ENCODE measurements around the gene PAXIP1. TPM values are rescaled to one million over a fixed set of nuclear protein-coding genes. Genes with fewer than 3 reads are reported as not detected.
A peak's percentile ranks its signal among the peaks of the same experiment; 100 is the strongest.

Gene PAXIP1
- total RNA-seq, 2 donors from 2014 or later, result 17.2 to 22.5 TPM

DNA sequence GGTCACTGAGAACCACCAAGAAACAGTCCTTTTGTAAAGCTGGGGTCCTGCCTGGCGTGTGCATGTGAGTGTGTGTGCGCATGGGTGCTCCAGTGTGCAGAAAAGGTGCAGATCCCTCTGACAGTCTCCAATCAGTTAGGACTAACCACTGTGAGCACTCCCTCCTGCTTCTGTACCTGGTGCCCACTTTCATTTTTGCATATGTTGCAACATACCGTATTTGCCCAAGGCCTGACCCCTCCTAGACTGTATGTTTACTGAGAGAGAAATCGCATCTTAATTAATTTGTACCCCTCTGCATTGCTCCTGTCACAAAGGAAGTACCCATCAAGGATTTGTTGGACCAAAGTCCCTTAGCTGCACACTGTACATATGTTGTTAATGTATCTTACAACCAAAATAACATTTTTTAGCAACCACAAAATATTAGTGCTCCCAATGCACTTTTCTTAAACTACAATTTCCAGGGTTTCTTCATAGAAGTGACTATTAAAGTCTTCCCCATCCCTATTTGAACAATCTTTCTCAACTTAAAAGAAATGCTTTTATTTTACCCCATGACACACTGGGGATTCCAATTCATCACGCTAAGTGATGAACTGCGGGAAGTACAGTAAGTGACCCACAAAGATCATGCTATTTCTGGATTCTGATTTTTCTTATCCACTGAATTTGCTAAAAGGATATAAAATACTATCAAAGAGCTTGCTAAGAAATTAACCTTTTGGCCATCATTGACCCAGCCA is 16.6 kb downstream of the PAXIP1 start:
- no peak overlapping the region for H3K27ac Mint-ChIP-seq
- no peaks in the 10 kb centered on the region for H3K4me1 Mint-ChIP-seq (ENCODE audit: low read depth)
- no peaks in the 10 kb centered on the region for H3K9me3 Mint-ChIP-seq
- ATAC-seq (replicated peaks in 1 of 2), result no peak
- no peak overlapping the region for H3K4me3 Mint-ChIP-seq
- peaks cover 0 to 22% of the 10 kb centered on the region in 2 donors for H3K36me3 Mint-ChIP-seq (ENCODE audit: insufficient read depth in 2 of 2)
- no peaks in the 10 kb centered on the region for H3K27me3 Mint-ChIP-seq (ENCODE audit: low read depth)
- no peak for DNase-seq

DNA sequence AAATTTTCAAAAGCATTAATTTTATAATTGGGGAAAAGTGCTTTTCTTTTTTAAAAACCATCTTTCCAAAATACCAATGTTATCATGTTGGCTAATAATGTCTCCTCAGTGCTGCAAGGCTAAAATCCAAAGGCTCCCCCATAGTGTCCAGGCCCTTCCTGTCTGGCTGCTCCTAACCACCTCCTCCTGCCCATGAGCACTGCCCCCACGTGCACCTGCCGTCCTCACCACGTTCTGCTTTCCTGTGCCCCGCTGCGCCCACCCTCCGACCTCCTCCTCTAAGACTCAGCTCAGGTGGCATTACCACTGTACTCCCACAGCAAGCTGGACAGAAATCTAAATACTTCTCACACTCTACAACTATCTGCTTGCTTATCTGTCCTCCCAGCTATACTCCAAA is 17.7 kb downstream of the PAXIP1 start:
- Mint-ChIP-seq H3K4me3 (no peak overlapping the region), H3K9me3 (no peaks in the 10 kb centered on the region), H3K4me1 (ENCODE audit: low read depth) (no peaks in the 10 kb centered on the region), H3K27ac (no peak overlapping the region), H3K27me3 (ENCODE audit: low read depth) (no peaks in the 10 kb centered on the region), H3K36me3 (ENCODE audit: insufficient read depth in 2 of 2) (peaks cover 0 to 24% of the 10 kb centered on the region in 2 donors)
- ATAC-seq (replicated peaks in 1 of 2), result no peak
- no peak for DNase-seq

DNA sequence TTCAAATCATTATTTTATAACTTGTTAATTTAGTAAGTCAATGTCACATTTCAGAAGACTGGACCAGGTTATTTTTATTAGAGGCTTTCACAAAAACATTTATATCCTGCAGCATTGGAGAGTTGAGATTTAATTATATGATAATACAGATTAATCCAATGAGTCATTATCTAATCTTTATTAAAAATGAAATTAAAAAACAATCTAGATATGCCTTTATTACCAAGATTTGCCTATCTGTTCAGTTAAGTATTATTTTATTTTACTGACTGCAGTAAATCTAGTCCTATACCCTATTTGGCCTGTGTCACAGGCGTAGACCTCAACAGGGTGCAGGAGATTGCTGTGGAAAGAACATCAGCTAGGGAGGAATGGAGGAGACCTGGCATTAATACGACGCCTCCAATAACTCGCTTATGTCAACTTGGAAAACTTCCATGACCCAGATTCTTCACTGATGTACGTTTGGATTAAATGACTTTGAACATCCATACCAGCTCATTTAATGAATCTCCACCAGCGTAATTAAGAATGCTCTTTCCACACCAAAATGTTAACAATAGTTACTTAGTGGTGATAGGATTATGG is 18.2 kb downstream of the PAXIP1 start:
- Mint-ChIP-seq H3K9me3 (no peaks in the 10 kb centered on the region), H3K27ac (no peak overlapping the region), H3K36me3 (ENCODE audit: insufficient read depth in 2 of 2) (peaks cover 0 to 24% of the 10 kb centered on the region in 2 donors), H3K4me1 (ENCODE audit: low read depth) (no peaks in the 10 kb centered on the region), H3K27me3 (ENCODE audit: low read depth) (no peaks in the 10 kb centered on the region), H3K4me3 (no peak overlapping the region)
- no peak for DNase-seq
- no peak for ATAC-seq (replicated peaks in 1 of 2)

DNA sequence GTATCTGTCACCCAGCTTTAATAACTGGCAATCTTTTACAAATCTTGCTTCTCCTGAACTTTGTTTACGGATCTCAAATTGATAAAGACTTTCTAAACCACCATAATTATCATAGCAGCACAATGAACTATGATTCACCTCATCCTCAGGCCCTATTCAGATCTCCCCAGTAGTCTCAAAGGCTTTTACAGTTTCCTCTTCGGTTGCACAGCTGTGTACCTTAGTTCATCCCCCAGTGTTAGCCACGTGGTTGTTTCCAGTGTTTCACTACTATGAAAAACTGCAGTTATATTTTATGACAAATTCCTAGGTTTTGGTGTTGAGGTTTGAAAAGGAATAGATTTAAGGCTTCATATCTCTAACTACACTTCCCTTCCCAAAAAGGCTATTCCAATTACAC is 24.9 kb downstream of the PAXIP1 start:
- no peaks in the 10 kb centered on the region for H3K27me3 Mint-ChIP-seq (ENCODE audit: low read depth)
- ATAC-seq (replicated peaks in 1 of 2) (no peak), DNase-seq (no peak)
- peaks cover 11% of the 10 kb centered on the region for H3K4me1 Mint-ChIP-seq (ENCODE audit: low read depth)
- H3K9me3 Mint-ChIP-seq, result no peaks in the 10 kb centered on the region
- H3K4me3 Mint-ChIP-seq, result no peak overlapping the region
- peaks cover 4 to 30% of the 10 kb centered on the region in 2 donors for H3K36me3 Mint-ChIP-seq (ENCODE audit: insufficient read depth in 2 of 2)
- no peak overlapping the region for H3K27ac Mint-ChIP-seq

DNA sequence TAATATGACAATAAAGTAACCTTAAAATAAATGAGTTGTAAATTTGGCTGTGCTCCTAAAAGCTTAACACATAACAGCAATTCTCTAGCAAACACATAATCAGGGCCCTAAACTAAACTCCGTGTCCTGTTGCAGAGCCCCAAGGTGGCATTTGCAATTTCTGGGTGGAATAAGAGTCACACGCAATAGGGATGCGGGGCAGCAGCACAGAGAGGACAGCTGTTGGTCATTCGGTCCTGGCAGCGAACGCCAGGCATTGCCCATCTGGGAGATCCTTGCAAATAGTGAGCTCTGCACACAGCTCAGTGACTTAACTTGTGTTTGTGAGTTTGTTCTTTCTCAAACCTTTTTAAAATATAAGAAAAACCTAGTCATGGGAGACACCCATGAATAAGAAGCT is 25.7 kb downstream of the PAXIP1 start:
- Mint-ChIP-seq H3K4me1 (ENCODE audit: low read depth) (peaks cover 17% of the 10 kb centered on the region), H3K27ac (no peak overlapping the region), H3K36me3 (ENCODE audit: insufficient read depth in 2 of 2) (peaks cover 4 to 32% of the 10 kb centered on the region in 2 donors), H3K4me3 (no peak overlapping the region), H3K27me3 (ENCODE audit: low read depth) (no peaks in the 10 kb centered on the region), H3K9me3 (no peaks in the 10 kb centered on the region)
- DNase-seq (no peak), ATAC-seq (replicated peaks in 1 of 2) (no peak)

DNA sequence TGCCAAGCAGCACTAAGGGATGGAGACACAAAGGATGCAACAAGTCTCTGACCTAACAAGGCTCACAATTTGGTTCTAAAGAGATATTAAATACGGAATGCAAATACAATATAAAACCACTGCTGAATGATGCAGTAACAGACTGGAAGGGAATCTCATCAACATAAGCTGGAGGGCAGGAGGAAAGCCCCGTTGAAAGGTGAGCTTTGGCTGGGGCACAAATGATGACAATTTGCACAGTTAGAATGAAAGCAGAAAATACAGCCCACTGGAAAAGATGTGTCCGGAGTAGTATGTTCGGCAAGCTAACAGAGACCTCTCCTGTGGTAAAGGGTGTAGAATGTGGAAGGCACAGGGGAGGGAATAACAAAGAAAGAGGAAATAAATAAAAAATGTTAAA is 26.1 kb downstream of the PAXIP1 start:
- Mint-ChIP-seq H3K36me3 (ENCODE audit: insufficient read depth in 2 of 2) (peaks cover 4 to 32% of the 10 kb centered on the region in 2 donors), H3K27ac (no peak overlapping the region), H3K27me3 (ENCODE audit: low read depth) (no peaks in the 10 kb centered on the region), H3K4me3 (no peak overlapping the region), H3K4me1 (ENCODE audit: low read depth) (peaks cover 19% of the 10 kb centered on the region), H3K9me3 (no peaks in the 10 kb centered on the region)
- DNase-seq (no peak), ATAC-seq (replicated peaks in 1 of 2) (no peak)

DNA sequence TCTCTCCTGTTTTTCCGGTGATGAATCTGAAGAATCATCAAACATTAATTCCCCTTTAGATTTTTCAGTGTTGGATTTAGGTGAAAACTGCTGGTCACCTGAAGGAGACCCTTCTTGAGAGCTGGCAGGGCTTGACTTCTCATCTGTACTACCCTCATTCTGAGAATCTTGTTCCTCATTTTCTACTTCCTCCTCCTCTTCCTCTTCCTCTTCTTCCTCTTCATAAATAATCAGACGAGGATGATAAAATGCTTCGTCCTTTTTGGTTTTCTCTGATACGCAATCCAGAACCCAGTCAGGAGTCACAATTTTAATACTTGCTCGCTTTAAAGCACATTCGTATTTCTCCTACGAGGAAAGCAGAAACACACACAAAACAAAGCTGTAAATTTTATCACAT is 26.9 kb downstream of the PAXIP1 start:
- Mint-ChIP-seq H3K27ac (no peak overlapping the region), H3K36me3 (ENCODE audit: insufficient read depth in 2 of 2) (peaks cover 4 to 36% of the 10 kb centered on the region in 2 donors), H3K4me3 (no peak overlapping the region), H3K27me3 (ENCODE audit: low read depth) (no peaks in the 10 kb centered on the region), H3K9me3 (no peaks in the 10 kb centered on the region), H3K4me1 (ENCODE audit: low read depth) (peaks cover 21% of the 10 kb centered on the region)
- DNase-seq, result no peak
- no peak for ATAC-seq (replicated peaks in 1 of 2)

DNA sequence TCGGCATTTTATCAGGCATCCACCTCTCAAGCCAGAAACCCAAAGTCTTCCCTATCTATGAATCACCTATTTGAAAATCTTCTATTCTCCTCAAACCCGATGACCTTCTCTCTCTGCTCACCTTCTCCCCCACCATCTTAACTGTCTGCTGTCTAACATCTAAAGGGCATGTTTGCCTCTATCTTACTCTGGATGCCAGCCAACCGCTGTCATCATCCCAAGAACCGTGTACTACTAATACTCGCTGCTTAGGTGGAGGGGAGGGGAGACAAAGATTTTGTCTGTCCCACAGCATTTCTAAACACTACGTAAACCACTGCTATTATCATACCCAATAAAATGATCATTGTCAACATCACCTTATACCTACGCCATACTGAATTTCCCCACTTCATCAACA is 29.5 kb downstream of the PAXIP1 start:
- Mint-ChIP-seq H3K4me1 (ENCODE audit: low read depth) (peaks cover 21% of the 10 kb centered on the region), H3K27me3 (ENCODE audit: low read depth) (no peaks in the 10 kb centered on the region), H3K27ac (no peak overlapping the region), H3K9me3 (no peaks in the 10 kb centered on the region), H3K4me3 (no peak overlapping the region), H3K36me3 (ENCODE audit: insufficient read depth in 2 of 2) (peaks cover 4 to 41% of the 10 kb centered on the region in 2 donors)
- no peak for DNase-seq
- no peak for ATAC-seq (replicated peaks in 1 of 2)

DNA sequence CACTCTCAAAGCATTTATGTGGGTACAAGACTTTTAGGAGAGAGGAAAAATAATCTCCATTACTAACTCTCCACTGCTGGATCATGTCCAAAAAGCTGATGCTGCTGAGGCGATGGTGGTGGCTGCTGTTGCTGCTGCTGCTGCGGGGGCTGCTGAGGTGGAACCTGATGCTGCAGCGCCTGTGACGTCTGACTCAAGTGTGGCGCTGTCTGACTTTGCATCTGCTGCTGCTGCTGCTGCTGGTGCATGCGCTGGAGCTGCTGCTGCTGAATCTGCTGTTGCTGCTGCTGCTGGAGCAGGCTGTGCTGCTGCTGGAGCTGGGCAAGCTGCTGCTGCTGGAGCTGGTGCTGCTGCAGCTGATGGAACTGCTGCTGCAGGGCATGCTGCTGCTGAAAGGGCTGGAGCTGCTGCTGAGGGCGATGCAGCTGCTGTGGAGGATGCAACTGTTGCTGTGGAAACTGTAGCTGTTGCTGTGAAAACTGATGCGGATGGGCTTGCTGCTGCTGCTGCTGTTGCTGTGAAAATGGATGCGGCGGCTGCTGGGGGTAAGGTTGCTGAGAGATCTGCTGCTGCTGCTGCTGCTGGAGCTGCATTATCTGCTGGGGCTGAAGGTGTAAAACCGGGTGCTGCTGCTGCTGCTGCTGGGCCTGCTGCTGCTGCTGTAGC is 34.5 kb downstream of the PAXIP1 start:
- DNase-seq, result no peak
- no peak overlapping the region for H3K27ac Mint-ChIP-seq
- H3K4me3 Mint-ChIP-seq, result no peak overlapping the region
- no peaks in the 10 kb centered on the region for H3K27me3 Mint-ChIP-seq (ENCODE audit: low read depth)
- no peaks in the 10 kb centered on the region for H3K9me3 Mint-ChIP-seq
- peaks cover 7 to 40% of the 10 kb centered on the region in 2 donors for H3K36me3 Mint-ChIP-seq (ENCODE audit: insufficient read depth in 2 of 2)
- no peak for ATAC-seq (replicated peaks in 1 of 2)
- peaks cover 12% of the 10 kb centered on the region for H3K4me1 Mint-ChIP-seq (ENCODE audit: low read depth)

DNA sequence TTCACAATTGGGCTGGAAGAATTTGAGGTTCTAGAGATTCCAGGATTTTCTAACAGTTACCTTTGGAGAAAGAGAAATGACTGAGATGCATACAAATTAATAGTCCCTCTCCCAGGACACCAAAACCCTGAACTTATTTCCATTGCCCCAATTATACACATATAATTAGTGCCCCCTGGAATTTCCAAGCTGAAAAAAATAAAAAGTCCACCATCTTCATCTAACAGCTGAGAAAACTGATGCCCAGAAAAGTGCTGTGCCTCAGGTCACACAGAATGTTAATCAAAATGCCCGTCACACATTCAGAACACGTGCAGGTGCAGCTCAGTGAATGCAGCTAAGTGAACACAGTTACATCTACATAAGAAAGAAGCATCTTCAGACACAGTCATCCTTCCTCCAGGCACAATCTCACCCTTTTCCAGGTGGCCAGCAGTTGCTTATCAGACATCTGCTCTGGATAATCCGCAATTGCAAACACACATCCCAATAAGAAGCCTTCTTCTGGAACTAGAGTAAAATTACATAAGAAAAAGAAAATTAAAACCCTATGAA is 35.4 kb downstream of the PAXIP1 start:
- H3K27ac Mint-ChIP-seq, result no peak overlapping the region
- H3K9me3 Mint-ChIP-seq, result no peaks in the 10 kb centered on the region
- H3K36me3 Mint-ChIP-seq (ENCODE audit: insufficient read depth in 2 of 2), result peaks cover 7 to 38% of the 10 kb centered on the region in 2 donors
- H3K4me1 Mint-ChIP-seq (ENCODE audit: low read depth), result peaks cover 5% of the 10 kb centered on the region
- ATAC-seq (replicated peaks in 1 of 2) (no peak), DNase-seq (no peak)
- H3K4me3 Mint-ChIP-seq, result no peak overlapping the region
- no peaks in the 10 kb centered on the region for H3K27me3 Mint-ChIP-seq (ENCODE audit: low read depth)

DNA sequence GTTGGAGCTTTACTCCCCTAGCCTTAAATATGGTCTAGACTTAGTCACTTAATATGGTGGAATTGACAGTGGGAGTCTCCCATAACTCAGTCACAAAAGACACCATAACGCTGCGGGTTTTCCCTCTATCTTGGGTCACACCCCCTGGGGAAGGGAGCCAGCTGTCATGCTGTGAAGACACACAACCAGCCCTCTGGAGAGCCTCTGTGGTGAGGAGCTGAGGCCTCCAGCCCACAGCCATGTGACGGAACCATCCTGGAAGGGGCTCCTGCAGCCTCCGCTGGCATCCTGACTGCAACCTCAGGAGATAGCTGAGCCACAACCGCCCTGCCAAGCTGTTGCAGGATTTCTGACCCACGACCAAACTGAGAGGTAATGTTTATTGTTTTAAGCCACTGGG is 37.9 kb downstream of the PAXIP1 start:
- DNase-seq (no peak), ATAC-seq (replicated peaks in 1 of 2) (no peak)
- H3K9me3 Mint-ChIP-seq, result no peaks in the 10 kb centered on the region
- no peaks in the 10 kb centered on the region for H3K27me3 Mint-ChIP-seq (ENCODE audit: low read depth)
- H3K36me3 Mint-ChIP-seq (ENCODE audit: insufficient read depth in 2 of 2), result peaks cover 10 to 41% of the 10 kb centered on the region in 2 donors
- H3K4me1 Mint-ChIP-seq (ENCODE audit: low read depth), result no peaks in the 10 kb centered on the region
- H3K27ac Mint-ChIP-seq, result peak overlapping the region; percentile 30
- no peak overlapping the region for H3K4me3 Mint-ChIP-seq

DNA sequence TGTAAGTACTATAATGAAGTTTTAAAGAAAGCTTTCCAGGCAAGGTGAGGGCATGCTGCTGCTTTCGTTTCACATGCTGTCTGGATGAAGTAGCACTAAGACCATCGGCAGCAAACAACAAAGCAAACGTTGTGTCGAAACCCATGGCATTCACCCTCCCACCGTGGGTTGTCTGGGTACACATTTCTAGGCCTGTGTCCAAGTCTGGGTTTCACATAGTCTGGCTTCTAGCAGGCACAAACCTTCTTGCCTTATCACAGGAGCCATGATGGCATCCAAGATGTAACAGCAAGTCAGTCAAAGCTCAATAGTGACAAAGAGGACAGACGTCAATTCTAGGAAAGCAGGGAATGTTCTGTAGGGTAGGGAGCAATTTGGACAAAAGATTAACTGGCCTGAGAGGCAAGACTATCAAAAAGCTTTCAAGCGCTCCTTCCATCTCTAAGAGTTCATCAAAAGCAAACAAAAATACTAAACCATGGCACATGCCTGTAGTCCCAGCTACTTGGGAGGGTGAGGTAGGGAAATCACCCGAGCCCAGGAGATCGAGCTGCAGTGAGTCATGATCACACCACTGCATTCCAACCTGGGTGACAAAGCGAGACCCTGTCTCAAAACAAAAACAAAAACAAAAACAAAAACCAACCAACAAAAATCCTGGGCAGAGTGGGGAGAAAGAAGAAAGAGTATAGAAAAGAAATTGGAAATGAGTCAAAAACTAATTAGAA is 42.7 kb downstream of the PAXIP1 start:
- no peaks in the 10 kb centered on the region for H3K9me3 Mint-ChIP-seq
- H3K4me3 Mint-ChIP-seq, result no peak overlapping the region
- peak overlapping the region; percentile 9 for H3K27ac Mint-ChIP-seq
- H3K4me1 Mint-ChIP-seq (ENCODE audit: low read depth), result no peaks in the 10 kb centered on the region
- DNase-seq (no peak), ATAC-seq (replicated peaks in 1 of 2) (no peak)
- no peaks in the 10 kb centered on the region for H3K27me3 Mint-ChIP-seq (ENCODE audit: low read depth)
- H3K36me3 Mint-ChIP-seq (ENCODE audit: insufficient read depth in 2 of 2), result peaks cover 8 to 19% of the 10 kb centered on the region in 2 donors

DNA sequence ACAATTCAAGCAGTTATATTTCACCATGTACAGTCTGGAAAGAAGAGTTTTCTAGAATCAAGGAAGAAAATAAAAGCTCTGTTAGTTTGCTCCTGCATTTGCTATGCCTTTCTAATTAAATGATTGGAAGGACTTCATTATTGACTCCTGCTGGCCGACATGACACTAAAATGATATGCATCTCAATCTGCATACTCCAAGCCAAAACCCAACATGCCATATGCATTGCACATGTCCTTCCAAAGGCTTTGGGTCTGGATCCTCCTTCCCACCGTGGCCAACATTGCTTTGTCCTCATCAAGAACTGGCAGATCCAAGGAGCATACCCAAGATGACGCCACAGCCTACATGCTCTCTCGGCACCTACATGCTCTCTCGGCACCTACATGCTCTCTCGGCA is 46.5 kb downstream of the PAXIP1 start:
- Mint-ChIP-seq H3K27ac (no peak overlapping the region), H3K9me3 (no peaks in the 10 kb centered on the region), H3K4me1 (ENCODE audit: low read depth) (no peaks in the 10 kb centered on the region), H3K27me3 (ENCODE audit: low read depth) (no peaks in the 10 kb centered on the region), H3K4me3 (no peak overlapping the region), H3K36me3 (ENCODE audit: insufficient read depth in 2 of 2) (peaks cover 11 to 18% of the 10 kb centered on the region in 2 donors)
- DNase-seq (no peak), ATAC-seq (replicated peaks in 1 of 2) (no peak)
